GM12891 (cell line): ENCODE measurements around the gene BCL3.

Experiments
- PAX5 ChIP-seq: IDR thresholded peaks from 2 replicates; pipeline ENCODE4 v1.6.1; 2011; ENCODE audit warnings: low read length, moderate library complexity, mild to moderate bottlenecking; ENCODE audit not compliant: insufficient read depth, severe bottlenecking
- POLR2A ChIP-seq: IDR thresholded peaks from 2 replicates; pipeline ENCODE4 v1.6.1; 2011; ENCODE audit warnings: low read depth, low read length, control low read depth
- POLR2AphosphoS5 ChIP-seq: IDR thresholded peaks from 2 replicates; pipeline ENCODE4 v1.6.1; 2011; ENCODE audit warnings: low read depth, low read length, control low read depth
- SPI1 ChIP-seq: IDR thresholded peaks from 2 replicates; pipeline ENCODE4 v1.6.1; 2011; ENCODE audit warnings: low read depth, low read length, control low read depth
- TAF1 ChIP-seq: IDR thresholded peaks from 2 replicates; pipeline ENCODE4 v1.6.1; 2011; ENCODE audit warnings: low read depth, low read length, control low read depth

DNA sequence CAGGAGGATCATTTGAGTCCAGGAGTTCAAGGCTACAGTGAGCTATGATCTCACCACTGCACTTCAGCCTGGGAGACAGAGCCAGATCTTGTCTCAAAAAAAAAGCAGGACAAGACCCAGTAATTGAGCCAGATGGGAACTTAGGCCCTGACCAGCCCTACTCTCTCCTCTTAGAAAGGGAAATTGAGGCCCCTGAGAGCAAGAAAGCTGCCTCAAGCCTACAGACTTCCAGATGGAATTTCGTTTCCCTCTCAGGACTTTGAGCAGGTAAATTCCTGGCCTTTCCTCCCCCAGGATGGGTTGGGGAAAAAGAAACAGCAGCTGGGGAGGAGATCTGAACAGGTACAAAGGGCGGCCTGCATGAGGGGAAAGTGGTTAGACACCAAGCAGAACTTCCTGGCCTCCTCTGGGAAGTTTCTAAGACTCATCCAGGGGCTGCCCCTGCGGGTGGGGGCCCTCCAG lies 3.6 kb upstream of the BCL3 start:
- TF ChIP-seq PAX5 (no peak), SPI1 (no peak), POLR2A (no peak), TAF1 (no peak), POLR2AphosphoS5 (no peak)
